K562 (cell line): ENCODE measurements around the gene POSTN.

Experiments used
- CAMTA2 ChIP-seq: fragments of 250-450 bp; sonication (Bioruptor Pico); conservative IDR thresholded peaks from 2 replicates; pipeline ENCODE4 v1.5.1; 2022
- GABPB1 ChIP-seq: sonication (generic); formaldehyde crosslinking; IDR thresholded peaks from 2 replicates; pipeline ENCODE4 v1.8.0; 2022; ENCODE audit warnings: mild to moderate bottlenecking, missing genetic modification reagents
- SRSF1 ChIP-seq: fragments of 200-400 bp; formaldehyde crosslinking; IDR thresholded peaks from 2 replicates; pipeline ENCODE4 v1.6.1; 2017; ENCODE audit warnings: mild to moderate bottlenecking, low read depth, low read length, moderate library complexity
- TF ChIP-seq, protein P1 (sequence below), 3 experiments: IDR thresholded peaks in 2 of 3; conservative IDR thresholded peaks in 1 of 3; 2 replicates each; pipeline ENCODE4 v1.5.1; 2011 to 2012; ENCODE audit warnings: low read length in 3 of 3, mild to moderate bottlenecking in 3 of 3, control low read depth in 2 of 3, improper control_type of control experiment in 1 of 3, inconsistent platforms in 1 of 3, low read depth in 1 of 3, mixed read lengths in 1 of 3, moderate library complexity in 1 of 3; ENCODE audit not compliant: insufficient read depth in 2 of 3

GRCh38 chr13:37539976-37540605, 58.5 kb downstream of the POSTN start:
- TF ChIP-seq CAMTA2 (CRISPR knock-in tag) = no peak
- TF ChIP-seq, protein P1, sequence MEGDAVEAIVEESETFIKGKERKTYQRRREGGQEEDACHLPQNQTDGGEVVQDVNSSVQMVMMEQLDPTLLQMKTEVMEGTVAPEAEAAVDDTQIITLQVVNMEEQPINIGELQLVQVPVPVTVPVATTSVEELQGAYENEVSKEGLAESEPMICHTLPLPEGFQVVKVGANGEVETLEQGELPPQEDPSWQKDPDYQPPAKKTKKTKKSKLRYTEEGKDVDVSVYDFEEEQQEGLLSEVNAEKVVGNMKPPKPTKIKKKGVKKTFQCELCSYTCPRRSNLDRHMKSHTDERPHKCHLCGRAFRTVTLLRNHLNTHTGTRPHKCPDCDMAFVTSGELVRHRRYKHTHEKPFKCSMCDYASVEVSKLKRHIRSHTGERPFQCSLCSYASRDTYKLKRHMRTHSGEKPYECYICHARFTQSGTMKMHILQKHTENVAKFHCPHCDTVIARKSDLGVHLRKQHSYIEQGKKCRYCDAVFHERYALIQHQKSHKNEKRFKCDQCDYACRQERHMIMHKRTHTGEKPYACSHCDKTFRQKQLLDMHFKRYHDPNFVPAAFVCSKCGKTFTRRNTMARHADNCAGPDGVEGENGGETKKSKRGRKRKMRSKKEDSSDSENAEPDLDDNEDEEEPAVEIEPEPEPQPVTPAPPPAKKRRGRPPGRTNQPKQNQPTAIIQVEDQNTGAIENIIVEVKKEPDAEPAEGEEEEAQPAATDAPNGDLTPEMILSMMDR (IDR thresholded peaks at IDR 0.05 in 2 of 3, conservative IDR thresholded peaks at IDR 0.05 in 1 of 3; ENCODE audit: insufficient read depth in 2 of 3, low read depth in 1 of 3, low read length in 3 of 3) = no peak
- no peak for TF ChIP-seq SRSF1
- TF ChIP-seq GABPB1 (CRISPR knock-in tag) = no peak
